ENCODE results near the gene CYP27B1. TPM values are rescaled to one million over a fixed set of nuclear protein-coding genes. Genes with fewer than 3 reads are reported as not detected.

CYP27B1 gene
- total RNA-seq, 4 donors from 2014 or later: 0.27 to 0.57 (median 0.31) TPM; not detected in 1

DNA sequence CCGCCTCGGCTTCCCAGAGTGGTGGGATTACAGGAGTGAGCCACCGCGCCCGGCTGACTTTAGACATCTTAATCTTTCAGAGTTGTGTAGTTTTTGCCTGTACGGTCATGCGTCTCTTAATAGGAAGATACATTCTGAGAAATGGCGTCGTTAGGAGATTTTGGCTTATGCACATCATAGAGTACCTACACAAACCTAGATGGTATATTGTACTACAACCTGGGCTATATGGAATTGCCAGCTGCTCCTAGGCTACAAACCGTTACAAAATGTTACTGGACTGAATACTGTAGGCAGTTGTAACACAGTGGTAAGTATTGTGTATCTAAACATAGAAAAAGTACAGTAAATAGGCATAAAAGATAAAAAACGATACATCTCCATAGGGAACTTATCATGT, 17.0 kb upstream of the CYP27B1 start:
- Histone ChIP-seq H3K36me3 (peaks cover 0 to 66% of the 10 kb centered on the region in 2 donors), H3K4me3 (peak overlapping the region in 1 of 2 donors; percentile 95)
- no peak for TF ChIP-seq POLR2A (IDR thresholded peaks at IDR 0.05)
- TF ChIP-seq POLR2AphosphoS5 (IDR thresholded peaks at IDR 0.05): no peak
- no peak for TF ChIP-seq EP300 (IDR thresholded peaks at IDR 0.05)
- TF ChIP-seq, protein P1, sequence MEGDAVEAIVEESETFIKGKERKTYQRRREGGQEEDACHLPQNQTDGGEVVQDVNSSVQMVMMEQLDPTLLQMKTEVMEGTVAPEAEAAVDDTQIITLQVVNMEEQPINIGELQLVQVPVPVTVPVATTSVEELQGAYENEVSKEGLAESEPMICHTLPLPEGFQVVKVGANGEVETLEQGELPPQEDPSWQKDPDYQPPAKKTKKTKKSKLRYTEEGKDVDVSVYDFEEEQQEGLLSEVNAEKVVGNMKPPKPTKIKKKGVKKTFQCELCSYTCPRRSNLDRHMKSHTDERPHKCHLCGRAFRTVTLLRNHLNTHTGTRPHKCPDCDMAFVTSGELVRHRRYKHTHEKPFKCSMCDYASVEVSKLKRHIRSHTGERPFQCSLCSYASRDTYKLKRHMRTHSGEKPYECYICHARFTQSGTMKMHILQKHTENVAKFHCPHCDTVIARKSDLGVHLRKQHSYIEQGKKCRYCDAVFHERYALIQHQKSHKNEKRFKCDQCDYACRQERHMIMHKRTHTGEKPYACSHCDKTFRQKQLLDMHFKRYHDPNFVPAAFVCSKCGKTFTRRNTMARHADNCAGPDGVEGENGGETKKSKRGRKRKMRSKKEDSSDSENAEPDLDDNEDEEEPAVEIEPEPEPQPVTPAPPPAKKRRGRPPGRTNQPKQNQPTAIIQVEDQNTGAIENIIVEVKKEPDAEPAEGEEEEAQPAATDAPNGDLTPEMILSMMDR (IDR thresholded peaks at IDR 0.05): no peak

DNA sequence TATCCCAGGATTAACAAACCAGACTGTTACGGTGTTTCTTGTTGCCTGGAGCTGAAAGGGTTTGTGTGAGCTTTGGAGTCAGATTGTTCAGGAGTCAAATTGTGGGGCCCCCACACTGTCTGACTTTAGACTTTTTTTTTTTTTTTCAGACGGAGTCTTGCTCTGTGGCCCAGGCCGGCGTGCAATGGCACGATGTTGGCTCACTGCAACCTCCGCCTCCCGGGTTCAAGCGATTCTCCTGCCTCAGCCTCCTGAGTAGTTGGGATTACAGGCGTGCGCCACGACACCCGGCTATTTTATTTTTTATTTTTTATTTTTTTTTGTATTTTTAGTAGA, 16.6 kb upstream of the CYP27B1 start:
- H3K4me3 ChIP-seq: peak overlapping the region; percentile 69 to 95
- H3K27ac ChIP-seq: peak overlapping the region in 2 of 4 donors; percentile 79 to 82
- no peaks in the 10 kb centered on the region for H3K27me3 ChIP-seq
- no peaks in the 10 kb centered on the region for H3K9me3 ChIP-seq
- TF ChIP-seq POLR2AphosphoS5 (IDR thresholded peaks at IDR 0.05): no peak
- TF ChIP-seq, protein P1 (IDR thresholded peaks at IDR 0.05): no peak
- no peak for TF ChIP-seq EP300 (IDR thresholded peaks at IDR 0.05)
- no peak for ATAC-seq
- 80 to 100% methylated on average over 8 to 11 of the region's 12 CpGs for WGBS, 2 donors (ENCODE audit: low coverage in 1 of 2)
- peaks cover 0 to 66% of the 10 kb centered on the region in 2 donors for H3K36me3 ChIP-seq
- H3K4me1 ChIP-seq: peaks cover 3 to 22% (median 6%) of the 10 kb centered on the region in 3 donors

More for the DNA sequence above, 17.0 kb upstream of the CYP27B1 start:
- 82 to 83% methylated on average over 5 to 6 of the region's 11 CpGs for WGBS, 2 donors (ENCODE audit: low coverage in 1 of 2)
- Histone ChIP-seq H3K27me3 (no peaks in the 10 kb centered on the region), H3K27ac (no peak overlapping the region), H3K9me3 (no peaks in the 10 kb centered on the region), H3K4me1 (peaks cover 3 to 22% (median 6%) of the 10 kb centered on the region in 3 donors)
- no peak for ATAC-seq

DNA sequence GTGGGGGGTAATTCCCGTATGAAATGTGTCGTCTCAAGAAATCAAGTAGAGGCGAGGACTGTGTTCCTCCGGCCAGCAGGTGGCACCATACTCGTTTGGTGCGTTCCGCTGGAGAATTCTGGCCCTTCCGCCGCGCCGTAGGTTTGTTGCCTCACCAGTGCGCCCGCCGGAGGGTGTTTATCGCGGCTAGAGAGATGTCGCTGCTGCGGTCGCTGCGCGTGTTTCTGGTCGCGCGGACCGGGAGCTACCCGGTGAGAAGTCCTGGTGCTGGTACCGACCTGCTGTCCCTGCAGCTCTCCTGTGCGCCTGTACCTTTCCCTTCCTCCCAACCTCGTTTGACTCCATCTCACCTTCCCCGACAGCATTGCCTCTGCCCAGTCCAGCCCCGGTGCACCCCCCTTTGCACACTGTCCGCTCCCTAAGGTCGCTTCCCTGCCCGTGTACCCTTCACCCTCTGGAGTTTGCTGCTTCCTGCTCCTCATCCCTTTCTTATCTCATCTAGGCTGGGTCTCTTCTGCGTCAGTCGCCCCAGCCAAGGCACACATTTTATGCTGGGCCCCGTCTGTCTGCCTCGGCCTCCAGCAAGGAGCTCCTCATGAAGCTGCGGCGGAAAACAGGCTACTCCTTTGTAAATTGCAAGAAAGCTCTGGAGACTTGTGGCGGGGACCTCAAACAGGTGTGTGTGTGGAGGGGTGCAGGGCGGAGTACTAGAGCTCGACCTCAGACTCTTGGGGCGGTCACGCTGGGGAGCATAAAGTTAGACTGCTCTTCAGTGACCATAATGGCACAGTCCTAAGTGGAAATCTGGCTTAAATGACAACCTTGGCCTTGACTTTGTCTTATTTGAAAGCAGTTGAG, 16.0 kb upstream of the CYP27B1 start, which contains the start of gene TSFM:
TSS of gene TSFM (plus strand) at position 180 of the 858 bp plus-strand sequence. CDS start at position 195, 15 bp downstream.
- Histone ChIP-seq H3K27me3 (no peaks in the 10 kb centered on the region), H3K36me3 (peaks cover 0 to 61% of the 10 kb centered on the region in 2 donors), H3K4me3 (peak within 1 kb of the TSS; percentile 69 to 95), H3K27ac (peak within 1 kb of the TSS; percentile 4 to 86 (median 80)), H3K4me1 (peaks cover 3 to 22% (median 6%) of the 10 kb centered on the region in 3 donors), H3K9me3 (no peaks in the 10 kb centered on the region)
- peak; percentile 90 for ATAC-seq
- peak; percentile 59 to 60 for TF ChIP-seq POLR2A (IDR thresholded peaks at IDR 0.05)
- peak; percentile 96 for TF ChIP-seq POLR2AphosphoS5 (IDR thresholded peaks at IDR 0.05)
- TF ChIP-seq, protein P1 (IDR thresholded peaks at IDR 0.05): peak; percentile 88 to 96 (median 91)
- TF ChIP-seq EP300 (IDR thresholded peaks at IDR 0.05): no peak
- WGBS, 2 donors (ENCODE audit: low coverage in 1 of 2): 1% methylated on average over 28 to 36 of the region's 45 CpGs

DNA sequence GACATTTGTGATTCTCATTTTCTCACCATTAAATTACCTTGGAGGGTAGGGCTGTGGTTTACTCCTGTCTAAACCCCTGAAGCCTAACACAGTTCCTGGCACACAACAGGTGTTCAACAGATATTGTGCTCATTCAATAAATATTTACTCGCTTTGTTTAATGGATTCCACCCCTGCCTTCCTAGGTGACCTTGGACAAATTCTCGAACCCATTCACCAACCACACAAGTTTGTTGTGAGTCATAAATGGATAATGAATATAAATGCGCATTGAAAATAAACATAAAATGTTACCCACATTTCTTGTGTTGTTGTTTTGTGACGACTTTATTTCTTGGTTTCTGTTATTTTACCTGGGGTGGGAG, 15.3 kb upstream of the CYP27B1 start:
- 21 to 23% methylated on average over 4 of the region's 4 CpGs for WGBS, 2 donors (ENCODE audit: low coverage in 1 of 2)
- ATAC-seq: peak; percentile 13

More for the DNA sequence above, 15.3 kb upstream of the CYP27B1 start:
- H3K27ac ChIP-seq: peak overlapping the region in 3 of 4 donors; percentile 79 to 86 (median 82)
- H3K9me3 ChIP-seq: no peaks in the 10 kb centered on the region
- H3K27me3 ChIP-seq: no peaks in the 10 kb centered on the region
- TF ChIP-seq, protein P1 (IDR thresholded peaks at IDR 0.05): no peak
- TF ChIP-seq EP300 (IDR thresholded peaks at IDR 0.05): no peak
- no peak for TF ChIP-seq POLR2A (IDR thresholded peaks at IDR 0.05)
- TF ChIP-seq POLR2AphosphoS5 (IDR thresholded peaks at IDR 0.05): no peak
- peaks cover 3 to 22% (median 6%) of the 10 kb centered on the region in 3 donors for H3K4me1 ChIP-seq
- H3K36me3 ChIP-seq: peaks cover 0 to 55% of the 10 kb centered on the region in 2 donors
- H3K4me3 ChIP-seq: peak overlapping the region in 1 of 2 donors; percentile 95

Measured in gastroesophageal sphincter (tissue), 4 donors.